Stomach smooth muscle (tissue), 2 donors: ENCODE measurements around the gene METTL27.
"Not testable (repeated sequence)": the region's sequence is repeated elsewhere in the genome, so short reads cannot be mapped to it uniquely, and the experiment has no call there.

Experiments
- H3K27ac ChIP-seq: one replicate; pipeline ENCODE4 v1.7.0; 2013; ENCODE audit warnings: mild to moderate bottlenecking, low read length, inconsistent platforms
- H3K27me3 ChIP-seq, 2 donors: one replicate each; pipeline ENCODE4 v1.7.0; 2013; ENCODE audit warnings: low read length in 2 of 2; ENCODE audit not compliant: insufficient read depth in 2 of 2, control insufficient read depth in 1 of 2
- H3K36me3 ChIP-seq, 2 donors: one replicate each; pipeline ENCODE4 v1.7.0; 2013; ENCODE audit warnings: low read length in 2 of 2; ENCODE audit not compliant: control insufficient read depth in 2 of 2, insufficient read depth in 2 of 2
- H3K4me1 ChIP-seq: one replicate; pipeline ENCODE4 v1.7.0; 2013; ENCODE audit warnings: low read length; ENCODE audit not compliant: control insufficient read depth, insufficient read depth
- H3K4me3 ChIP-seq, 2 donors: one replicate each; pipeline ENCODE4 v1.7.0; 2013; ENCODE audit warnings: low read length in 2 of 2
- H3K9ac ChIP-seq, 2 donors: one replicate each; pipeline ENCODE4 v1.7.0; 2013; ENCODE audit warnings: low read length in 2 of 2, mild to moderate bottlenecking in 1 of 2
- H3K9me3 ChIP-seq, 2 donors: one replicate each; pipeline ENCODE4 v1.7.0; 2013; ENCODE audit warnings: low read length in 2 of 2; ENCODE audit not compliant: control insufficient read depth in 2 of 2
- donor health status: healthy.
- donor health status: Pancreatic carcinoma.

METTL27 gene

GRCh38 chr7:73812996-73813395 lies 29.3 kb downstream of the METTL27 start:
- Histone ChIP-seq H3K36me3 (no peaks in the 10 kb centered on the region), H3K27me3 (peaks cover 0 to 3% of the 10 kb centered on the region in 2 donors), H3K4me3 (no peak overlapping the region), H3K9ac (no peak overlapping the region), H3K27ac (no peak overlapping the region), H3K9me3 (no peaks in the 10 kb centered on the region), H3K4me1 (no peaks in the 10 kb centered on the region)

GRCh38 chr7:73811760-73812168 lies 30.6 kb downstream of the METTL27 start:
- Histone ChIP-seq H3K4me3 (no peak overlapping the region), H3K9ac (no peak overlapping the region), H3K27me3 (peaks cover 0 to 3% of the 10 kb centered on the region in 2 donors), H3K36me3 (no peaks in the 10 kb centered on the region), H3K9me3 (no peaks in the 10 kb centered on the region), H3K4me1 (no peaks in the 10 kb centered on the region), H3K27ac (no peak overlapping the region)

- Histone ChIP-seq H3K36me3 (no peaks in the 10 kb centered on the region), H3K9ac (no peak overlapping the region), H3K27ac (no peak overlapping the region), H3K9me3 (no peaks in the 10 kb centered on the region), H3K27me3 (peaks cover 0 to 3% of the 10 kb centered on the region in 2 donors), H3K4me3 (no peak overlapping the region), H3K4me1 (no peaks in the 10 kb centered on the region)
Measured at GRCh38 chr7:73810998-73811360, 31.3 kb downstream of the METTL27 start.

- no peak overlapping the region for H3K4me3 ChIP-seq
- peaks cover 0 to 3% of the 10 kb centered on the region in 2 donors for H3K27me3 ChIP-seq
- no peak overlapping the region for H3K27ac ChIP-seq
- H3K4me1 ChIP-seq, result no peaks in the 10 kb centered on the region
- H3K9ac ChIP-seq, result no peak overlapping the region
- no peaks in the 10 kb centered on the region for H3K9me3 ChIP-seq
- H3K36me3 ChIP-seq, result no peaks in the 10 kb centered on the region
Measured at GRCh38 chr7:73809467-73809951, 32.8 kb downstream of the METTL27 start.

- Histone ChIP-seq H3K4me3 (no peak overlapping the region), H3K27ac (no peak overlapping the region)
Measured at GRCh38 chr7:73802459-73802858, 39.9 kb downstream of the METTL27 start.

GRCh38 chr7:73801577-73801976 lies 40.7 kb downstream of the METTL27 start:
- H3K4me1 ChIP-seq, result no peaks in the 10 kb centered on the region
- H3K9me3 ChIP-seq, result no peaks in the 10 kb centered on the region
- H3K27ac ChIP-seq, result no peak overlapping the region
- no peak overlapping the region for H3K4me3 ChIP-seq
- no peaks in the 10 kb centered on the region for H3K27me3 ChIP-seq
- no peaks in the 10 kb centered on the region for H3K36me3 ChIP-seq
- H3K9ac ChIP-seq, result no peak overlapping the region

More at GRCh38 chr7:73802459-73802858, 39.9 kb downstream of the METTL27 start:
- Histone ChIP-seq H3K9ac (no peak overlapping the region), H3K36me3 (no peaks in the 10 kb centered on the region), H3K27me3 (no peaks in the 10 kb centered on the region), H3K4me1 (no peaks in the 10 kb centered on the region), H3K9me3 (no peaks in the 10 kb centered on the region)

- Histone ChIP-seq H3K9me3 (peaks cover 0 to 2% of the 10 kb centered on the region in 2 donors), H3K4me1 (no peaks in the 10 kb centered on the region), H3K27ac (no peak overlapping the region), H3K4me3 (no peak overlapping the region), H3K36me3 (no peaks in the 10 kb centered on the region), H3K9ac (no peak overlapping the region), H3K27me3 (no peaks in the 10 kb centered on the region)
Measured at GRCh38 chr7:73799282-73800141, 42.8 kb downstream of the METTL27 start.

- not testable (repeated sequence) for H3K4me3 ChIP-seq, H3K27me3 ChIP-seq
Measured at GRCh38 chr7:73797176-73797575, 45.1 kb downstream of the METTL27 start.

GRCh38 chr7:73796656-73797055 lies 45.7 kb downstream of the METTL27 start:
- not testable (repeated sequence) for H3K36me3 ChIP-seq, H3K27me3 ChIP-seq, H3K4me1 ChIP-seq, H3K9me3 ChIP-seq, H3K9ac ChIP-seq, H3K27ac ChIP-seq, H3K4me3 ChIP-seq

More at GRCh38 chr7:73797176-73797575, 45.1 kb downstream of the METTL27 start:
- H3K9ac ChIP-seq, H3K4me1 ChIP-seq, H3K9me3 ChIP-seq, H3K27ac ChIP-seq, H3K36me3 ChIP-seq: not testable (repeated sequence)

GRCh38 chr7:73795188-73795587 lies 47.1 kb downstream of the METTL27 start:
- H3K27me3 ChIP-seq, H3K4me3 ChIP-seq, H3K36me3 ChIP-seq, H3K9ac ChIP-seq, H3K4me1 ChIP-seq, H3K27ac ChIP-seq, H3K9me3 ChIP-seq: not testable (repeated sequence)

GRCh38 chr7:73791170-73791690 lies 51.1 kb downstream of the METTL27 start:
- H3K9ac ChIP-seq, H3K4me3 ChIP-seq, H3K27ac ChIP-seq, H3K9me3 ChIP-seq, H3K36me3 ChIP-seq, H3K4me1 ChIP-seq, H3K27me3 ChIP-seq: not testable (repeated sequence)
